NCI-H774 (cell line): ENCODE results near the gene BSDC1.
A peak's percentile ranks its signal among the peaks of the same experiment; 100 is the strongest.

Experiments used
- DNase-seq: peaks from one replicate; lab custom pipeline; 2025; lab: John Stamatoyannopoulos, UW

BSDC1 gene

GRCh38 chr1:32393832-32394140, 455 bp downstream of the BSDC1 start:
- peak; percentile 45 for DNase-seq

DNA sequence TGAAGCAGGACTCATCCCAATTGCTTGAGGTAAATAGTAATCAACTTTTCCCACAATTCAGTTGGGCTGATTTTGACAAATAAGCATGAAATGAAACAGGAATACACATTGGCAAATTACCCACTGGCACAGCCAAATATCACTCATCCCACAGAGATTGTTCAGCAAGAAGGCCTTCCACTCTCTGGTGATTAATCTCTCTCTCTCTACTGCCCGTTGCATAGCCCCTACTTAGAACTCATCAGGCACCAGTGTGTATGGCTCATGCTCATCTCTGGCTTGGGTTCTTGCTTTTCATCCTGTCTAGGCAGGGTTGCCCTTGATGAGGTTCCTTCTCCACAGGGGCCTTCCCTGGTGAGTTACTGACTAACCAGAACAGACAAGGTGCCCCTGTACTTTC, 1.1 kb downstream of the BSDC1 start:
- no peak for DNase-seq

GRCh38 chr1:32392325-32392724, 1.9 kb downstream of the BSDC1 start:
- no peak for DNase-seq

DNA sequence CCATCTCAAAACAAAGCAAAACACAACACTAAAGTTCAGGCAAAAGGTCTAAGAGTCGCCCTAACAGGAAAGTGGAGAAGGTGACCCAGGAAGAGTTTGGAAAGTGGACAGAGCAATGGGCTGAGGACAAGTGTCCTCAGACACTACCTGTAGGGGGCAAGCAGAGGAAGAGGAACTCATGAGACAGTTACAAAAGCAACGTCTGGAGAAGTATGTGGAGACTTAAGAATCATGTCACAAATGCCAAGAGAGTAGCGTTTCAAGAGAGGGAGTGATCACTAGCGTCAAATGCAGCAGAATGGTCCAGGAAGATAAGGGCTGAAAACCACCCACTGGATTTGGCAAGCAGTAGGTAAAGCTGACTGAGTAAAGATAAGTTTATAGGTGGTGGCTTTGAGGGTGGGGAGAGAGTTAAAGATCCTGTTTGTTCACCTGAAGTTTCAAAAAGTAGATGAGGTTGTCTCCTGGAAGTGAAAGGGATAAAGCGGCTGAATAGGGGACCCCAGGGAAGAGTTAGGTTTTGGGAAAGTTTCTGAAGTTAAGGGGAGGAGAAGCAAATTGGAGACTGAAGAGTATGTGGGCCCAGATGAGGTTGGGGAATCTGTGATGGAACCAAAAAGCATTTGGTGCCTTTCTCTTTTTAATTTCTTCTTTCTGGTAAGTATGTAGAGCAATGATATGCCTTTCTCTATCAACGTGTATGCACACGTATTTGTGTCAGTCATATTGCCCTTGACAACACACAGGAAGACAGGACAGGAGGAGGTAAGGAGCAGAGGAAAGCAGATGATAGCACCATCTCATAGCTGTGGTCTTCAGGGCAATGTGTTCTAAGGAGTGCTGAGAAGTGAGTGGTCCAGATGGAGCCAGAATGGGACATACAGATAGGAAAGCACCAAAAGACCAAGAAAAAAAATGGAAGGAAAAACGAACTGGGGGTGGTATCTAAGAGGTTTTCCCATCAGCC, 3.1 kb downstream of the BSDC1 start:
- no peak for DNase-seq

GRCh38 chr1:32388641-32389040, 5.6 kb downstream of the BSDC1 start:
- DNase-seq, result no peak

DNA sequence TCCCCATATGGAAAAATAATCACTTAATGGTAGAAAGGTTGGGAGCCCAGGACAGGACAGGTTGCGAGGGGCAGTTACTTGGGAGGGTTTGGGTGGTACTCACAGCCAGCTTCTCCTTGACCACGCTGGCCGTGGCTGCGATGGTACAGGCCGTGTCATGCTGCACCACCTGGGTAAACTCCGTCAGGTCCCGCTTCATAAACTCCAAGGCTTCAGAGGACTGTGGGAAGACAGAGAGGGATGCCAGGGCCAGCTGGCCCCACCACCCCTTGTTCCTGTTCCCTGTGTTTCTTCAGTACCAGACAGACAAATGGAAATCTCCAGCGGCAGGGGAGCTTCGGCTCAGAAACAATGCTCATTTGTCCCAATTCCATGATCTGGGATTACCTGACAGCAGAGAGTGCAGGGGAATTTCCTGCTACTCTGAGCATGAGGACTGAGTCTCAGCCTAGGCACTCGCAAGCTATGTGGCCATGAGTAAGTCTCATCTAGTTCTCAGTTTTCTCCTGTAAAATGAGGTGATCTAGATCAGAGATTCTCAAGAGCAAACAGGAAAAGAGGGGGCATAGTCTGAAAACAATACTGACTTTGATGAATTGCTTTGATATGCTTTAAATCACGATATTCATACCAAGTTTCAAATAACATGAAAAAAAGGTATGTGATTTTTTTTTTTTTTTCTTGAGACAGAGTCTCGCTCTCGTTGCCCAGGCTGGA, 7.4 kb downstream of the BSDC1 start:
- no peak for DNase-seq

DNA sequence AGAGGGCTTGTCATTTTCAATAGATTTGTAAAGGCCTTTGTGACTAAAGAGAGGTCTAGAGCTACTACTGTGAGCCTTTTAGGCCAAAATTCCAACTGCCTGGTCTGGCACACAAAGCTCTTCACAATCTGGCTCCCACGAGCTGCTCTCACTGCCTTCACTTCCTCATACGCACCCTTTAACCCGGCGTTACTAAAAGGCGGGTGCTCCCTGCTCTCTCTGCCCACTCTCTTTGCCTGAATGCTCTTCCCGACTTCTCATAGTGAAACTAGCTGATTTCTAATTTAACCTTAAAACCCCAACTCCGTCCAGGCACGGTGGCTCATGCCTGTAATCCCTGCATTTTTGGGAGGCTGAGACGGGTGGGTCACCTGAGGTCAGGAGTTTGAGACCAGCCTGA, 14.2 kb downstream of the BSDC1 start:
- no peak for DNase-seq

GRCh38 chr1:32377541-32378220, 16.6 kb downstream of the BSDC1 start:
- no peak for DNase-seq

DNA sequence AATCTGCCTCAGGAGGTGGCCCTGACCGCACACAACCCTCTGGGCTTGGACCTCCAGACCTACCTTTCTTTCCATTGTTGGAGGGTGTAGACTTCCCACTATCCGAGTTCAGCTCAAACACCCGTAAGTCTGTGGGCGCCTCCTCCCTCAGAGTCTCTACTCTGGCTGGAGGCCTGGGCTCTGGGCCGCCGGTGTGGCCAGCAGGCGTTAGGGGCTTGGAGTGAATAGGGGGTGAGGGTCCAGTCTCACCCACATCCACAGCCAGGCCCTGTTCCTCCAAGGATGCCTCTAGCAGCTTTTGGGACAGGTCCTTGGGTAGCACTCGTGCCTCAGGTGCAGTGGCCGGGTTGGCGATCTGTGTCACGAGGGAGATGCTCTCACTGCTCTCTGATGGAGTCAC, 18.0 kb downstream of the BSDC1 start:
- no peak for DNase-seq

DNA sequence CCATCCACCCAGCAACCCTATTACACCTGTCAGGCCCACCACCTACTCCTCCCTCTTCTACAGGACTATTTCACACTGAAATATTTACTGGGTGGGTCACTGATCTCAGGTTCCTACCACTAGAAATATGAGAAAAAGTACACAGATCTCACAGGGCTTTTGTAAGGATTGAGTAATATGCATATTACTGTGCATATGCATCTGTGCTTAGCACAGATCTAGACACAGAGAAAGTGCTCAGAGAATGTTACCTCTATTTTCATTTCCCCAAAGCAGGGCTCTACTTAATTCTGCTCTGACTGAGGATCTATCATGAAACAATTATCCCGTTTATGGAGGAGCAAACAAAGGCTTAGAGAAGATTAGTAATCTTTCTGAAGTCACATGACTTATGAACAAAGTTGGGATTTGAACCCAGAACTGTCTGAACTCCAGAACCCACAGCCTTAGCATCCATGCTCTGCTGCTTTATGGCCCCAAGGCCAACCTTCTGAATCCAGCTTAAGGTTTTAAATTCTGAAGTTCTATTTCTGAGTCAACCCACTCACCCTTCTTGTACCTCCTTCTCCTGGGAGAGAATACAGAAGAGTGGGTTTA, 20.1 kb downstream of the BSDC1 start:
- DNase-seq, result no peak

DNA sequence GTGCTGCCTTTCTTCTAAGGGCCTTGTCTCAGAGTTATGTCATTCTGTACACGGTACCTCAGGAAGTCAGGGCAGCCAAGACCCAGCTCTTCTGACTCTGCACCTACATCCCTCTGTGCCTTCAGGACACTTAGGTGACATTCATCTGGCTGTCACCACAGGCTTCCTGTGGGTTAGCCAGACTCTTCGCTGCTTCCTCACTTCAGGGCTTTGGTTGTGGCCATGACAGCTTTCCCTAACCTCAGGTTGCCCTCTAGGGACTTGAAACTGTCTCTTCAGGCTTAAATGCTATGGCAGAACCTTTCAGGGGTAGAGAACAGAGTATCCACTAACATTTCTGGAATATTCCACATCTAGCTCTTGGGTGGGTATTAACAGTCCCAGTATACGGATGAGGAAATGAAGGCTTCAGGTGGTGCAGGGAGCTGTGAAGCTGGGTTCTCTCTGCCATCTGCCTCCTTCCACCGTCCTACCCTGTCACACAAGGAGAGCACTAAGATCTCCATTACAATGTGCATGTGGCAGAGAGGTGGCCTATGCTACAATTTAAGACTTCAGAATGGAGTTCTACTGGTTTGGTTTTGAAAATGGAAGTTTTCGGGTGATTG, 22.0 kb downstream of the BSDC1 start:
- DNase-seq, result no peak

DNA sequence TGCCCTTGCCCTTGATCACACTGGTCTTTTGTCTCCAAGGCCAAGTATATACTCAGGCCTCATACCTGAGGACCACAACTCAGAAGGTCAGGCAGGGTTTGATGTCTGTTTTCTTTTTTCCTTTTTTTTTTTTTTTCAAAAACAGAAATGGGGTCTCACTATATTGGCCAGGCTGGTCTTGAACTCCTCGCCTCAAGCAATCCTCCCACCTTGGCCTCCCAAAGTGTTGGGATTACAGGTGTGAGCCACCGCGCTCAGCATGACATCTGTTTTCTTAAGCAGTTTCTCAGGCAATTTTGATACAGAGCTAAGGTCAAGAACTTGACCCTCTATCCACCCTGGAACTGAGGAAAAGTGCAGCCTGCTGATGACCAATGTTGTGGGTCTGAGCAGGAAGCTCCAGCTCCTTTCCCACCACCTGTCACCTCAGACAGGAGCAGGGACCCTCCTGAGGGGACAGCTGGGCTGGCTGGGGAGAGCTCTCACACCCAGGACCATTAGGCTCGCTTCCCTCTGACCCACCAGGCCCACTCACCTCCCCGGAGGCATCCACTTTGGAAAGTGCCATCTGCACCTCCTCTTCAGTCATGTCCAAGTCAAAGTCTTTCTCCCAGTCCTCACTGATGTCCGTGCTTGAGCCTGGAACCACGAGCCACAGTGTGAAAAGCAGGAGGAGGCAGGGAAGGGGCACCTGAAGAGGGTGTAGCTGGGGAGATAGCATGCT, 26.2 kb downstream of the BSDC1 start:
- no peak for DNase-seq

DNA sequence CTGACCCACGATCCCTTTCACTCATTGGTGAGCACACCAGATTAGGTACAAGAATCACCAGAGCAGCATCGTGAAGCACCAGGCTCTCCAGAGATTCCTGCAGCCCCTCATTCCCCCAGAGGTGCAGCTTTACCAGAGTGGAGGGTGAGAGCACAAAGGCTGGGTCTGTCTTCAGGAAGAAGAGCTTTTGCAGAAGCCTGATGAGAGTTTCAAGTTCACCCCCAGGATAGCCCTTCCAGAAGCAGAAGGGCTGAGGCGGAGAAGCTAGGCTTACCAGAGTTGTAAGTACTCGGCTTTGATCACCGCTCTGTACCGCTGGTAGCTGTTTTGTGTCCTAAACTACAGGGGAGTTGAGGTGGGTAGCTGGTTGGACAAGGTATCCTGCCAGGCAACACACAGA, 28.8 kb downstream of the BSDC1 start:
- no peak for DNase-seq

GRCh38 chr1:32364836-32365235, 29.4 kb downstream of the BSDC1 start:
- no peak for DNase-seq

- DNase-seq, result no peak
Measured at GRCh38 chr1:32363713-32364112, 30.5 kb downstream of the BSDC1 start.

- DNase-seq, result no peak
Measured at GRCh38 chr1:32362474-32363313, 31.5 kb downstream of the BSDC1 start, which contains the start of the genes FAM229A and TSSK3. FAM229A (minus strand) TSS chr1:32362485; CDS start chr1:32362091, 394 bp downstream. TSSK3 (plus strand) TSS chr1:32362539; CDS start chr1:32362702, 163 bp downstream.

GRCh38 chr1:32361674-32362473, 32.4 kb downstream of the BSDC1 start:
- DNase-seq, result no peak

DNA sequence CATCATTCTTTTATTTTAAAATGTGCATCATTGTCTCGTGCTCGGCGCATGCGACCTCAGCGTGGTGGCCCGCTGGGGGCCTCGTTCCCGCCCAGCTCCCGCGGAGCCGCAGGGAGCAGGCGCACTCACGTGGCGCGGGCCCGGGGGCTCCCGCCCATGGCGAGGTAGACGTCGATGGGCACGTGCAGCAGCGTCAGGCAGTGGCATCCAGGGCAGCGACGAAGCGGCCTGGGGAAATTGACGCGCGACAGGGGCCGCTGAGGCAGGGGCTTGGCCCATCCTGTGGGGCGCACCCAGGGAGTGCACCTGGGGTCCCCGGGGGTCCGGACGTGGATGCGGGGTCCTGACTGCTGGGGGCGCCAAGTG, 33.0 kb downstream of the BSDC1 start:
- DNase-seq, result no peak

DNA sequence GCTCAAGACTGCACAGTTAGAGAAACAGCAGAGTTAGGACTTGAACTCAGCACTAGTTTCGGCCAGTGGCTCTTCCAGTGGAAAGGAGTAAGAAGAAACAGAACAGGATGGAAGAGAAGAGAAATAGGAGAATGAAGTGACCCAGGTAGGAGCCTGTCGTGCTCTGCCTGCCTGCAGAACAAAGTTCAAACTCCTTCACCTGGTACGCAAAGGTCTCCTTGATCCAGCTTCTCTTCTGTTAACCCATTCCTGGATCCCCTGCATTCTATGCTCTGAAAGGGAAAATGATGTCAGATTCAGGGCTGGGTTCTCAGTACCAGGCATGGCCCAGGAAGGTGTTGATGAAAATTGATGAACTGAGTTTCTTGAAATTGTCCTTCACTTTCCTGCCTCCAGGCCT, 35.8 kb downstream of the BSDC1 start:
- DNase-seq, result no peak
